KMS-11 (cell line): ENCODE measurements around the gene HSD11B1L.

Experiments used
- H2AFZ ChIP-seq: fragments of 200-600 bp; sonication (generic); 2 replicates; pipeline ENCODE4 v1.6.1; 2016; ENCODE audit warnings: antibody characterized with exemption, mixed run types, low read depth
- H3K27ac ChIP-seq: fragments of 200-600 bp; sonication (generic); 2 replicates; pipeline ENCODE4 v1.6.1; 2016; ENCODE audit warnings: mild to moderate bottlenecking, mixed run types
- H3K27me3 ChIP-seq: fragments of 200-600 bp; sonication (generic); 2 replicates; pipeline ENCODE4 v1.6.1; 2017; ENCODE audit warnings: mild to moderate bottlenecking, low read depth, mixed run types, moderate library complexity; ENCODE audit not compliant: insufficient read depth
- H3K36me3 ChIP-seq: fragments of 200-600 bp; sonication (generic); 2 replicates; pipeline ENCODE4 v1.6.1; 2017; ENCODE audit warnings: mild to moderate bottlenecking, mixed run types; ENCODE audit not compliant: insufficient read depth
- H3K4me1 ChIP-seq: fragments of 200-600 bp; sonication (generic); 2 replicates; pipeline ENCODE4 v1.6.1; 2016; ENCODE audit warnings: mild to moderate bottlenecking, low read depth, mixed run types; ENCODE audit not compliant: poor library complexity, severe bottlenecking
- H3K4me2 ChIP-seq: fragments of 200-600 bp; sonication (generic); 2 replicates; pipeline ENCODE4 v1.7.0; 2016; ENCODE audit warnings: mild to moderate bottlenecking, mixed run types
- H3K4me3 ChIP-seq: fragments of 200-600 bp; sonication (generic); IDR thresholded peaks from 2 replicates; pipeline ENCODE4 v1.6.1; 2017; ENCODE audit warnings: low read depth, low read length, mixed read lengths; ENCODE audit not compliant: insufficient read depth
- H3K79me2 ChIP-seq: fragments of 200-600 bp; sonication (generic); 2 replicates; pipeline ENCODE4 v1.6.1; 2016; ENCODE audit warnings: low read depth, mixed run types; ENCODE audit not compliant: insufficient read depth
- H3K9ac ChIP-seq: fragments of 200-600 bp; sonication (generic); 2 replicates; pipeline ENCODE4 v1.6.1; 2016; ENCODE audit warnings: mild to moderate bottlenecking, mixed run types
- H4K20me1 ChIP-seq: fragments of 200-600 bp; sonication (generic); 2 replicates; pipeline ENCODE4 v1.6.1; 2016; ENCODE audit warnings: mild to moderate bottlenecking, mixed run types; ENCODE audit not compliant: insufficient read depth
- TF ChIP-seq, protein P1 (sequence below): fragments of 200-600 bp; sonication (generic); conservative IDR thresholded peaks from 2 replicates; pipeline ENCODE4 v1.6.1; 2017; ENCODE audit warnings: low read depth, mild to moderate bottlenecking, antibody characterized with exemption, low read length, moderate library complexity, mixed read lengths

HSD11B1L gene

DNA sequence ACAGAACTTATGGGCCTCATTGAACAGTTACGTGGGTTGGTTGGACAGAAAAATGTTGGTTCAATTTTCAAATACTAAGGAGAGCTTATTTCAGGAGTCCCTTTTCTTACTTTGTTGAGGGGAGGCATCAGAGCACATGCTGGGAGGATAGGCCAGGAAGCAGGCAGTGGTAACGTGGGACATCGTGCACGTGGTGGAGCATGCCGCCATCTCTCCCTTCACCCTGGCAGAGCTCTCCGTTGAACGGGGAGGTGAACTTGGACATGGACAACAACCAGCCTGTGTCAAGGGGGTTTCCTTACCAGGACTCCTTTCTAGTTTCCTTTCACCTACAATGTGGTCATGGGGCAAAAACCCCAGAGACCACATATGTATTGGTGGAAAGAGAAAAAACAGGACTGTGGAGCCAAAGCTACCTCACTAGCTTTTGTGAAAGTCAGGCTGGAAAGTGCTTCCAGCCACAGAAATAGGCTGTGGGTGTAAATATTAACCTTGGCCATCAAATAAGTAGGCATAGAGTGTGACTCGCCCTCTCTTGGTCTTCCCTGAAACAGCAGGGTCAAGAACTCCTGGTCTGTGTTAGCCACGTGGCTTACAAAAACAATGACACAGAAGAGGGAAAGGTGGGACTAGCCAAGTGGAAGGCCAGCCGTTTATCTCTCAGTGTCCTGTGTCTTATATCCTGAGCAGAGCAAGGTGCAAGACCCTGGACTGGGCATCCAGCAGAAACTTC lies 14.9 kb upstream of the HSD11B1L start:
- Histone ChIP-seq H3K4me2 (no peak overlapping the region), H3K9ac (no peak overlapping the region), H3K79me2 (no peaks in the 10 kb centered on the region), H3K4me1 (peaks cover 8% of the 10 kb centered on the region), H2AFZ (no peak overlapping the region), H3K36me3 (no peaks in the 10 kb centered on the region), H4K20me1 (no peaks in the 10 kb centered on the region), H3K27ac (no peak overlapping the region; the same call in 1 of the 2 replicates), H3K27me3 (no peaks in the 10 kb centered on the region), H3K4me3 (no peak overlapping the region)
- TF ChIP-seq, protein P1, sequence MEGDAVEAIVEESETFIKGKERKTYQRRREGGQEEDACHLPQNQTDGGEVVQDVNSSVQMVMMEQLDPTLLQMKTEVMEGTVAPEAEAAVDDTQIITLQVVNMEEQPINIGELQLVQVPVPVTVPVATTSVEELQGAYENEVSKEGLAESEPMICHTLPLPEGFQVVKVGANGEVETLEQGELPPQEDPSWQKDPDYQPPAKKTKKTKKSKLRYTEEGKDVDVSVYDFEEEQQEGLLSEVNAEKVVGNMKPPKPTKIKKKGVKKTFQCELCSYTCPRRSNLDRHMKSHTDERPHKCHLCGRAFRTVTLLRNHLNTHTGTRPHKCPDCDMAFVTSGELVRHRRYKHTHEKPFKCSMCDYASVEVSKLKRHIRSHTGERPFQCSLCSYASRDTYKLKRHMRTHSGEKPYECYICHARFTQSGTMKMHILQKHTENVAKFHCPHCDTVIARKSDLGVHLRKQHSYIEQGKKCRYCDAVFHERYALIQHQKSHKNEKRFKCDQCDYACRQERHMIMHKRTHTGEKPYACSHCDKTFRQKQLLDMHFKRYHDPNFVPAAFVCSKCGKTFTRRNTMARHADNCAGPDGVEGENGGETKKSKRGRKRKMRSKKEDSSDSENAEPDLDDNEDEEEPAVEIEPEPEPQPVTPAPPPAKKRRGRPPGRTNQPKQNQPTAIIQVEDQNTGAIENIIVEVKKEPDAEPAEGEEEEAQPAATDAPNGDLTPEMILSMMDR = no peak

DNA sequence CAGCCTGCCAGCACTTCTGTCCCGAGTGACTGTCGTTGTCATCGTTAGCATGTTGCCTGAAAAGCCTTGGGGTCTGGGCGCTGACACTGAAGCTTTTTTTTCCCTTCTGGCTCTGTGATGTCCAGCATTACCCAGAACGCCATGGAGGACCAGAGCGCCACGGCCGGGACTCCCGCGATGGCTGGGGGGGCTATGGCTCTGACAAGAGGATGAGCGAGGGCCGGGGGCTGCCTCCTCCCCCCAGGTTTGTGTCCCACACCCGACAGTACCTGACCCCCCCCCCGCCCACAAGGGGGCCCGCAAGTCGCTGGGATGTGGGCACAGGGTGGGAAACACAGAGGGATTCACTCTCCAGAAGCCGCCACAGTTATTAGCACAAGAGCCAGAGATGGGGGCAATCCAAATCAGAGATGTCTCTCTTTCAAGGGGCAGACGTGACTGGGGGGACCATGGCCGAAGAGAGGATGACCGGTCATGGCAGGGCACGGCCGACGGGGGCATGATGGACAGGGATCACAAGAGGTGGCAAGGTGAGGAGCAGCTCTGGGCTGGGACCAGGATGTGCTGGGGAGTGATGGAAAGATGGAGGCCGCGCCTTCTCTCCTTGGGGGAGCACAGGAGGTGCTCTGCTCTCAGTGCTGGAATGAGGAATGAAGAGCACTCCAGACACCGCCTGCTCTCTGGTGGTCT lies 13.8 kb upstream of the HSD11B1L start:
- TF ChIP-seq, protein P1 = no peak
- Histone ChIP-seq H4K20me1 (no peaks in the 10 kb centered on the region), H3K27me3 (no peaks in the 10 kb centered on the region), H3K4me2 (no peak overlapping the region), H3K9ac (no peak overlapping the region), H2AFZ (no peak overlapping the region), H3K4me1 (peaks cover 8% of the 10 kb centered on the region), H3K36me3 (no peaks in the 10 kb centered on the region), H3K27ac (no peak overlapping the region), H3K4me3 (no peak overlapping the region), H3K79me2 (no peaks in the 10 kb centered on the region)

GRCh38 chr19:5667751-5668271 lies 13.0 kb upstream of the HSD11B1L start:
- no peak overlapping the region for H3K9ac ChIP-seq
- H3K36me3 ChIP-seq = no peaks in the 10 kb centered on the region
- TF ChIP-seq, protein P1 = no peak
- H3K4me3 ChIP-seq = no peak overlapping the region
- peaks cover 8% of the 10 kb centered on the region for H3K4me1 ChIP-seq
- H3K79me2 ChIP-seq = no peaks in the 10 kb centered on the region
- no peak overlapping the region for H3K4me2 ChIP-seq
- H2AFZ ChIP-seq = no peak overlapping the region
- no peak overlapping the region for H3K27ac ChIP-seq
- H4K20me1 ChIP-seq = no peaks in the 10 kb centered on the region
- H3K27me3 ChIP-seq = no peaks in the 10 kb centered on the region

DNA sequence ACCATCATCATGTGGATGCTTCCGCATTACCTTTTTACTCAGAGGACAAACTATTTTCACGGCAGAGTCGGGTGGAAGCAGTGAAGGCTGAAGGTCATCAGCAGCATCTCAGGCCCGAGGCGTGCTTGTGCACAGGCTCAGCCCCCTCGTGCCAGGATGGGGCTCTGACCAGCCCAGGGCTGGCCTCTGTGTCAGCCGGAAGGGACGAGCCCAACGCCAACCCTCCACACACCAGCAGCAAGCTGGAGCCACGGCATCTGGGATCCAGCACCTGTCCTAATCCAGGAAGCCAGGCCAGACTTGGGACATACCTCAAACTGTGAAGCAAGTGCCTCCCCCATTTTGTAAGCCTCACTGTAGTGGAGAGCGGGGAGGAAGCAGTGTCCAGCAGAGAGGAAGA lies 11.6 kb upstream of the HSD11B1L start:
- H3K4me1 ChIP-seq = peaks cover 8% of the 10 kb centered on the region
- H3K9ac ChIP-seq = no peak overlapping the region
- H2AFZ ChIP-seq = no peak overlapping the region
- TF ChIP-seq, protein P1 = no peak
- H3K79me2 ChIP-seq = no peaks in the 10 kb centered on the region
- H3K27me3 ChIP-seq = no peaks in the 10 kb centered on the region
- no peak overlapping the region for H3K27ac ChIP-seq
- no peaks in the 10 kb centered on the region for H4K20me1 ChIP-seq
- no peak overlapping the region for H3K4me3 ChIP-seq
- no peak overlapping the region for H3K4me2 ChIP-seq
- no peaks in the 10 kb centered on the region for H3K36me3 ChIP-seq
